ENCODE measurements around the gene OPN4. TPM values are rescaled to one million over a fixed set of nuclear protein-coding genes. Genes with fewer than 3 reads are reported as not detected.

The OPN4 gene
- total and polyA plus RNA-seq, 2 of the 8 experiments (the other 6 are each of a cell fraction or from before 2014, with no cell fraction given): not detected

- TF ChIP-seq NRF1 (IDR thresholded peaks at IDR 0.05; ENCODE audit: low read depth, low read length): no peak
- no peak for TF ChIP-seq HDAC6 (IDR thresholded peaks at IDR 0.05; ENCODE audit: low read depth, low read length)
Observed at GRCh38 chr10:86682675-86683074, 28.3 kb downstream of the OPN4 start (continued).

Measured in H1 (cell line).